Smooth muscle cell of the brain vasculature (primary cell): ENCODE measurements around the gene CCSER2.
"Not testable (repeated sequence)": the region's sequence is repeated elsewhere in the genome, so short reads cannot be mapped to it uniquely, and the experiment has no call there.

ENCODE experiments used
- DNase-seq: peaks from one replicate; pipeline ENCODE4 v3.0.0-alpha.2; 2012; ENCODE audit warnings: low read depth, low spot score

Gene CCSER2

GRCh38 chr10:84311576-84311975 is 16.8 kb upstream of the CCSER2 start:
- no peak for DNase-seq

DNA sequence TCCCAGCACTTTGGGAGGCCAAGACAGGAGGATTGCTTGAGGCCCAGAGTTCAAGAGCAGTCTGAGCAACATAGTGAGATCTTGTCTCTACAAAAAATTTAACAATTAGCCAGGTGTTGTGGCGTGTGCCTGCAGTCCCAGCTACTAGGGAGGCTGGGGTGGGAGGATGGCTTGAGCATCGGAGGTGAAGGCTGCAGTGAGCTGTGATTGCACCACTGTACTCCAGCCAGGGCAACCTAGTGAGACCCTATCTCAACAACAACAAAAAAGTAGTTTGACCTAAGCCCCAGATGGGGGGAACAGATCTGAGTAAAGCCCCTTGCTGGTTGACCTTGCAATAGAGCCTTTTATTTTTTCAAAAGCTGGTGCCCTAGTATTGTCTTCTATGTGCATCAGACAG is 15.6 kb upstream of the CCSER2 start:
- DNase-seq, result no peak

- no peak for DNase-seq
These were observed 14.1 kb upstream of the CCSER2 start for GRCh38 chr10:84314275-84314674.

GRCh38 chr10:84317174-84317573 is 11.2 kb upstream of the CCSER2 start:
- DNase-seq, result no peak

- DNase-seq, result no peak
These were observed 6.5 kb upstream of the CCSER2 start for GRCh38 chr10:84321902-84322301.

DNA sequence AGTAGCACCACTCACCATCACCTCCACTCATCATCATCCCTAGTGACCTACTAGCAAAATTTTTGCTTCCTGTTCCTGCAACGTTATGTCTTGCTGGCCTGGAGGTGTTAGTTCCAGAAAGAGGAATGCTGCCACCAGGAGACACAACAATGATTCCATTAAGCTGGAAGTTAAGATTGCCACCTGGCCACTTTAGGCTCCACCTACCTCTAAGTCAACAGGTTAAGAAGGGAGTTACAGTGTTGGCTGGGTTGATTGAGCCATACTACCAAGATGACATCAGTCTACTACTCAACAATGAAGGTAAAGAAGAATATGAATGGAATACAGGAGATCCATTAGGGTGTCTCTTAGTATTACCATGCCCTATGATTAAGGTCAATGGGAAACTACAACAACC is 4.8 kb upstream of the CCSER2 start:
- DNase-seq, result not testable (repeated sequence)

DNA sequence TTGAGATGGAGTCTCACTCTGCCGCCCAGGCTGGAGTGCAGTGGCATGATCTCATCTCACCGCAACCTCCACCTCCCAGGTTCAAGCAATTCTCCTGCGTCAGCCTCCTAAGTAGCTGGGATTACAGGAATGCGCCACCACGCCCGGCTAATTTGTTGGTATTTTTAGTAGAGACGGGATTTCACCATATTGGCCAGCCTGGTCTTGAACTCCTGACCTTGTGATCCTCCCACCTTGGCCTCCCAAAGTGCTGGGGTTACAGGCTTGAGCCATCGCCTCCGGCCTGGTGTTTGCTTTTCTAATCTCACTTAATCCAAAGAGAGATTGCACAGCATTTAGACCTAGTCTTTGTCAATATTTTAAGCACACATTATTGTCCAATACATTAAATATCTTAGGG is 1.4 kb upstream of the CCSER2 start:
- not testable (repeated sequence) for DNase-seq

- DNase-seq, result no peak
These were observed 815 bp downstream of the CCSER2 start for GRCh38 chr10:84329196-84329611.

GRCh38 chr10:84329986-84330651 is 1.7 kb downstream of the CCSER2 start:
- DNase-seq, result no peak

DNA sequence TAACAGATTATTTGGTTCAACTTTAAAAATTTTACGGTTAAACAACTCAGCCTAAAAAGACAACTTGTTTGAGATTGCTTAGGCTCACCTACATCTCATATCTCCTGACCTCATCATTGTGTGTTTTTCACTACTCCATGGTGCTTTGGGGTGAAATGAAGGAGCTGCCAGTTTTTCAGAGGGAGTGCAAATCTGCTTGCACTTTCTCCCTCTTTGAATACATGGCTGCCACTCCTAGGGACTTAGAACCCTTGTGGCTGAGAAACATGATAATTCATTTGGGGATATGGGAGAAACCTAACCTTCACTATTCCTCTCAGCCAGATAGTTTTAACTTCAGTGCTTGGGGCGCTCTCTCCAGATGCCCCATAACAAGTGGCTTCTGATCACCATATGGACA is 2.7 kb downstream of the CCSER2 start:
- no peak for DNase-seq

- no peak for DNase-seq
These were observed 5.6 kb downstream of the CCSER2 start for GRCh38 chr10:84333864-84334451.

GRCh38 chr10:84334811-84335210 is 6.4 kb downstream of the CCSER2 start:
- no peak for DNase-seq

GRCh38 chr10:84335516-84335915 is 7.1 kb downstream of the CCSER2 start:
- no peak for DNase-seq

- no peak for DNase-seq
These were observed 8.2 kb downstream of the CCSER2 start for GRCh38 chr10:84336406-84337090.

- no peak for DNase-seq
These were observed 8.8 kb downstream of the CCSER2 start for GRCh38 chr10:84337199-84337598.

DNA sequence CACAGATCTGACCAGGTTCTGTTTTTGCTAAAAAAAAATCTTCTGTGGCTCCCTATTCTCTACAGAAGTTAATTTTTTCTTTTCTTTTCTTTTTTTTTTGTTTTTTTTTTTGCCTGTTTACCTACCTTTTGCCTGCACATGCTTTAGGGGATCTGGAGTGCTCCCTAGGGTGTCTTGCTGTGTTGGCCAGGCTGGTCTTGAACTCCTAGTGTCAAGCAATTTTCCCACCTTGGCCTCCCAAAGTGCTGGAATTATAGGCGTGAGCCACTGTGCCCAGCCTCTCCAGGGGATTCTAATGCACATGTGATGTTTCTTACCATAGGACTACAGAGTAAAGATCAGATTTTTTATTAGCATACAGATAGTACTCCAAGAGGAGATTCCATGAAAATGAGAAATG is 10.6 kb downstream of the CCSER2 start:
- DNase-seq, result no peak

DNA sequence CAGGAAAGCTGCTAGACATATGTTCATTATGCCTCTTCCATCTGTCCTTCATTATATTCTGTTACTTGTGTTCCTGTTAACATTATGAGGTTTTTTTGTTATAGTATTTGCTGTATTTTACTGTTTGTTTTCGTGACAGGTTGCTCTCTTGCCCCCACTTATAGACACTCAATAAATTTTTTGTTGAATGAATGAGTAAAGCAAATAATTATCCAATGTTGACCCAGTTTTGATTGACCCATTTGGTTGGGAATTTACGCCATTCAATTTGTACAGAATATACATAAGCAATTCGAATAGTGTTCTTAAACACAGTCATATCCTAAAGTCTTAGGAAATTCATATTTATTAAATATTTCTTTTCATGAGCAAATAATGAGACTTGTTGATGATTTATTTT is 11.8 kb downstream of the CCSER2 start:
- DNase-seq, result no peak

DNA sequence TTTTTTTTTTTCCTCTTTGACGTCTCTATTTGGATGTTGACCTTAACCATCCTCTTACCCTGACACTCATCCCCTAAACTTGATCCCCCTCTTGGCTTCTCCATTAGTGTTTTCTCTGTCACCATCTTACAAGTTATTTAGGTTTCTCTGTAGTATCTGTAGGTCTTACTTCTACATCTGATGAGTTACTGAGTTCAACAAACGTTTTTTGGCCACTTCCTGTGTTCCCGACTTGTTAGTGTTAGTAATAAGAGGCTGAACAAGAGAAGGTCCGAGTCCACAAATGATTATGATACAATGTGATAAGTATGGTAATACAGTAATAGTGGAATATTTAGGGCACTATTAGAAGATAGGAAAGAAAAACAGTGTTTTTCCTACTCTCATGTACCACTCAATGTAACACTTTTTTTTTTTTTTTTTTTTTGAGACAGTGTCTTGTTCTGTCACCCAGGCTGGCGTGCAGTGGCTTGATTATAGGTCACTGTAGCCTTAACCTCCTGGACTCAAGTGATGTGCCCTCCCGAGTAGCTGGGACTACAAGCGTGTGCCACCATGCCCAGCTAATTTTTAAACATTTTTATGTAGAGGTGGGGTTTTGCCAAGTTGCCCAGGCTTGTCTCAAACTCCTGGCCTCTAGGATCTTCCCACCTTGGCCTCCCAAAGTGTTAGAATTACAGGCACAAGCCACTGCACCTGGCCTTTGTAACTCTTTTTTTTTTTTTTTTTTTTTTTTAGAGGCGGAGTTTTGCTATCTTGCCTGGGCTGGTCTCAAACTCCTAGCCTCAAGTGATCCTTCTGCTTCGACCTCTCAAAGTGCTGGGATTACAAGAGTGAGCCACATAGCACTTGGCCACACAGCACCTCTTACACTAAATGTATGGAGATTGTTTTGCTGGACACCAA is 12.5 kb downstream of the CCSER2 start:
- no peak for DNase-seq

- DNase-seq, result no peak
These were observed 13.1 kb downstream of the CCSER2 start for GRCh38 chr10:84341538-84341856.

GRCh38 chr10:84341983-84342382 is 13.6 kb downstream of the CCSER2 start:
- DNase-seq, result no peak

- no peak for DNase-seq
These were observed 14.2 kb downstream of the CCSER2 start for GRCh38 chr10:84342584-84342983.

DNA sequence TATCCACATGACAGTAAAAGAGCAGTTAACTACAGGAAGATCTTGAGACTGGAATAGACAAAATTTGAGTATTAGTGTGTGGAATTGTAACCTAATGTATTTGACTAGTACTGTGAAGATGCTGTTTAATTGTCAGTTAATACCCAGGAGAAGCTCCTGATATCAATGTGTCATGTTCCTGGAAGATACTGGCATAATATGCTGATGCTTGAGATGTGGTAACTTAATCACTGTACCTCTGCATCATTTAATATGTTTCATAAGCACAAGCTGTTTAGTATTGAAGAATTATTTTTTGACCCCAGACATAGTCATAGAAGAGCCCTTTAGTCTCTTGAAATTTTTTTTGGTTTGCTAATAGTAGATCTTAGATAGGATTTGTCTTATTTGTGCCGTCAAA is 15.4 kb downstream of the CCSER2 start:
- no peak for DNase-seq
